ENCODE measurements around the gene NLK. TPM values are rescaled to one million over a fixed set of nuclear protein-coding genes. Genes with fewer than 3 reads are reported as not detected.
"Not testable (repeated sequence)": the region's sequence is repeated elsewhere in the genome, so short reads cannot be mapped to it uniquely, and the experiment has no call there.

NLK gene
- total and polyA plus RNA-seq, 2 donors, result 18.8 to 23.5 TPM

- DNase-seq (ENCODE audit: low read depth in 6 of 9, low spot score in 9 of 9), result no peak
- Histone ChIP-seq H3K36me3 (ENCODE audit: control insufficient read depth in 2 of 2, insufficient read depth in 2 of 2, low read length in 1 of 2) (no peaks in the 10 kb centered on the region), H3K27ac (ENCODE audit: low read depth in 1 of 2, low read length in 1 of 2) (no peak overlapping the region), H3K4me3 (ENCODE audit: low read length in 2 of 2) (no peak overlapping the region), H3K4me1 (ENCODE audit: control insufficient read depth in 2 of 2, insufficient read depth in 2 of 2, low read length in 2 of 2) (no peaks in the 10 kb centered on the region), H3K9me3 (ENCODE audit: control insufficient read depth in 2 of 2, insufficient read depth in 1 of 2, low read length in 1 of 2) (no peaks in the 10 kb centered on the region), H3K27me3 (ENCODE audit: control insufficient read depth in 2 of 2, insufficient read depth in 1 of 2, low read length in 1 of 2) (no peaks in the 10 kb centered on the region)
- WGBS, result 96% methylated on average over 1 of the region's 1 CpG
Measured at GRCh38 chr17:28092088-28092487, 49.6 kb downstream of the NLK start.

DNA sequence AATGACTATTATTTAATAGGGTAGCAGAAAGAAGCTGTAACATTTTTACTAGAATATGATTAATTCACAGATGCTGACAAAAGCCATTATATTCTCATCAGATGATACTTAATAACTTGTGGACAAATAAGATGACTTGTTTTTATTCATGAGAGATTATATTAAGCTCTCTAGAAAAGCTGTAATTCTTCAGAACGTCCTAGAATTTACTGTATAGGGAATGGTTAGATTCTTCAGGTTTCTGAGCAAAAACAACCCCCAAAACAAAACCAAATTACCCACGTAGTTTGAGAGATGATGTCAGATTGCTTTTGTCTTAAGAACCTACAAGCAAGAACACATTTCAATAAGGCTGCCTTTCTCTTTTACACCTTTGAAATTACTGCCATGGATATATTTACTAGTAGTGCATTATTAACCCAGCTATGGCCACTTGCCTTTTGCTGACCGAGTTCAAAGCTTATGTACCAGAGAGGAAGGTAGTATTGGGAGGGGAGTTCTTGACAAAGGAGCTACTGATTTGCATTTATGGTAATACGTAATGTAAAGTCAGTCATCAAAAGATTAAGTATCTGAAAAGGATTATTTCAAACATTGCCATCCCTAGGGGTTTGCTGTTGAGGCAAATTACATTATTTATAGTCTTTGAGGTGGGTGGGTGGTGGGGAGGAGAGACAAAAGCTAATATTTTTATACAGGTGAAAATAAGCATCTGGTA lies 51.7 kb downstream of the NLK start:
- Histone ChIP-seq H3K4me3 (ENCODE audit: low read length in 2 of 2) (no peak overlapping the region), H3K27me3 (ENCODE audit: control insufficient read depth in 2 of 2, insufficient read depth in 1 of 2, low read length in 1 of 2) (no peaks in the 10 kb centered on the region), H3K27ac (ENCODE audit: low read depth in 1 of 2, low read length in 1 of 2) (no peak overlapping the region), H3K36me3 (ENCODE audit: control insufficient read depth in 2 of 2, insufficient read depth in 2 of 2, low read length in 1 of 2) (no peaks in the 10 kb centered on the region), H3K4me1 (ENCODE audit: control insufficient read depth in 2 of 2, insufficient read depth in 2 of 2, low read length in 2 of 2) (no peaks in the 10 kb centered on the region), H3K9me3 (ENCODE audit: control insufficient read depth in 2 of 2, insufficient read depth in 1 of 2, low read length in 1 of 2) (no peaks in the 10 kb centered on the region)
- 96% methylated on average over 4 of the region's 4 CpGs for WGBS
- DNase-seq (ENCODE audit: low read depth in 6 of 9, low spot score in 9 of 9), result no peak

GRCh38 chr17:28096756-28097155 lies 54.3 kb downstream of the NLK start:
- Histone ChIP-seq H3K4me1 (ENCODE audit: control insufficient read depth in 2 of 2, insufficient read depth in 2 of 2, low read length in 2 of 2) (no peaks in the 10 kb centered on the region), H3K27me3 (ENCODE audit: control insufficient read depth in 2 of 2, insufficient read depth in 1 of 2, low read length in 1 of 2) (no peaks in the 10 kb centered on the region), H3K9me3 (ENCODE audit: control insufficient read depth in 2 of 2, insufficient read depth in 1 of 2, low read length in 1 of 2) (no peaks in the 10 kb centered on the region), H3K27ac (ENCODE audit: low read depth in 1 of 2, low read length in 1 of 2) (no peak overlapping the region), H3K36me3 (ENCODE audit: control insufficient read depth in 2 of 2, insufficient read depth in 2 of 2, low read length in 1 of 2) (no peaks in the 10 kb centered on the region), H3K4me3 (ENCODE audit: low read length in 2 of 2) (no peak overlapping the region)
- WGBS, result 97% methylated on average over 1 of the region's 1 CpG
- no peak for DNase-seq (ENCODE audit: low read depth in 6 of 9, low spot score in 9 of 9)

GRCh38 chr17:28097254-28097653 lies 54.8 kb downstream of the NLK start:
- Histone ChIP-seq H3K4me3 (ENCODE audit: low read length in 2 of 2) (no peak overlapping the region), H3K36me3 (ENCODE audit: control insufficient read depth in 2 of 2, insufficient read depth in 2 of 2, low read length in 1 of 2) (no peaks in the 10 kb centered on the region), H3K9me3 (ENCODE audit: control insufficient read depth in 2 of 2, insufficient read depth in 1 of 2, low read length in 1 of 2) (no peaks in the 10 kb centered on the region), H3K4me1 (ENCODE audit: control insufficient read depth in 2 of 2, insufficient read depth in 2 of 2, low read length in 2 of 2) (no peaks in the 10 kb centered on the region), H3K27me3 (ENCODE audit: control insufficient read depth in 2 of 2, insufficient read depth in 1 of 2, low read length in 1 of 2) (no peaks in the 10 kb centered on the region), H3K27ac (ENCODE audit: low read depth in 1 of 2, low read length in 1 of 2) (no peak overlapping the region)
- DNase-seq (ENCODE audit: low read depth in 6 of 9, low spot score in 9 of 9), result no peak
- WGBS, result 88% methylated on average over 1 of the region's 1 CpG

DNA sequence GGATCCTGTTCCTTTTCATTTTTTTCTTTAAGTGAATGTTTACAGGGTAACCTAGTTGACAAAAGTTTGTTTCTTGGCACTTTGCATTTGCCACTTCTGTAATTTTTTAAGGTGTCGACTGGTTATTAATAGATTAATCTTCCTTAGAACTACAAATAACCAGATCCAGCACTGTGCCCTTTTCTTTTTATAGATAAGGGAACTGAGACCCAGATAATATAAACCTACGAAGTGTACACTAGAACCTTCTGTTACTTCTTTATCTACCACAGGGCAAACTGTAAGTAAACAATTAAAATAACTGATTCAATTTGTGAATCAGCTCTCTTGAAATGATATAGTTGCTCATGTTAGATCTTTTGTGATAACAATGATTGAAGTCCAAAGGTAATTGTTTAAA lies 55.4 kb downstream of the NLK start:
- no peaks in the 10 kb centered on the region for H3K4me1 ChIP-seq (ENCODE audit: control insufficient read depth in 2 of 2, insufficient read depth in 2 of 2, low read length in 2 of 2)
- no peaks in the 10 kb centered on the region for H3K36me3 ChIP-seq (ENCODE audit: control insufficient read depth in 2 of 2, insufficient read depth in 2 of 2, low read length in 1 of 2)
- no peak for DNase-seq (ENCODE audit: low read depth in 6 of 9, low spot score in 9 of 9)
- no peak overlapping the region for H3K4me3 ChIP-seq (ENCODE audit: low read length in 2 of 2)
- no peak overlapping the region for H3K27ac ChIP-seq (ENCODE audit: low read depth in 1 of 2, low read length in 1 of 2)
- WGBS, result 90% methylated on average over 2 of the region's 2 CpGs
- H3K9me3 ChIP-seq (ENCODE audit: control insufficient read depth in 2 of 2, insufficient read depth in 1 of 2, low read length in 1 of 2), result no peaks in the 10 kb centered on the region
- no peaks in the 10 kb centered on the region for H3K27me3 ChIP-seq (ENCODE audit: control insufficient read depth in 2 of 2, insufficient read depth in 1 of 2, low read length in 1 of 2)

DNA sequence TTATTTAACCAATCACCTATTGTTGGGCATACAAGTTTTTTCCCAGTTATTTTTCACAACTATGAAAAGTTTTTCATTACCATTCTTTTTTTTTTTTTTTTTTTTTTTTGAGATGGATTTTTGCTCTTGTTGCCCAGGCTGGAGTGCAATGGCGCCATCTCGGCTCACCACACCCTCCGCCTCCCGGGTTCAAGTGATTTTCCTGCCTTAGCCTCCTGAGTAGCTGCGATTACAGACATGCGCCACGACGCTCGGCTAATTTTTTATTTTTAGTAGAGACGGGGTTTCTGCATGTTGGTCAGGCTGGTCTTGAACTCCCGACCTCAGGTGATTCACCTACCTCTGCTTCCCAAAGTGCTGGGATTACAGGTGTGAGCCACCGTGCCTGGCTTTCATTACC lies 56.1 kb downstream of the NLK start:
- not testable (repeated sequence) for H3K4me3 ChIP-seq (ENCODE audit: low read length in 2 of 2); DNase-seq (ENCODE audit: low read depth in 6 of 9, low spot score in 9 of 9); H3K4me1 ChIP-seq (ENCODE audit: control insufficient read depth in 2 of 2, insufficient read depth in 2 of 2, low read length in 2 of 2); H3K27ac ChIP-seq (ENCODE audit: low read depth in 1 of 2, low read length in 1 of 2); H3K27me3 ChIP-seq (ENCODE audit: control insufficient read depth in 2 of 2, insufficient read depth in 1 of 2, low read length in 1 of 2); H3K9me3 ChIP-seq (ENCODE audit: control insufficient read depth in 2 of 2, insufficient read depth in 1 of 2, low read length in 1 of 2); H3K36me3 ChIP-seq (ENCODE audit: control insufficient read depth in 2 of 2, insufficient read depth in 2 of 2, low read length in 1 of 2)
- 98% methylated on average over 12 of the region's 12 CpGs for WGBS

GRCh38 chr17:28100251-28100650 lies 57.8 kb downstream of the NLK start:
- Histone ChIP-seq H3K9me3 (ENCODE audit: control insufficient read depth in 2 of 2, insufficient read depth in 1 of 2, low read length in 1 of 2) (no peaks in the 10 kb centered on the region), H3K4me1 (ENCODE audit: control insufficient read depth in 2 of 2, insufficient read depth in 2 of 2, low read length in 2 of 2) (no peaks in the 10 kb centered on the region), H3K4me3 (ENCODE audit: low read length in 2 of 2) (no peak overlapping the region), H3K27ac (ENCODE audit: low read depth in 1 of 2, low read length in 1 of 2) (no peak overlapping the region), H3K36me3 (ENCODE audit: control insufficient read depth in 2 of 2, insufficient read depth in 2 of 2, low read length in 1 of 2) (no peaks in the 10 kb centered on the region), H3K27me3 (ENCODE audit: control insufficient read depth in 2 of 2, insufficient read depth in 1 of 2, low read length in 1 of 2) (no peaks in the 10 kb centered on the region)
- DNase-seq (ENCODE audit: low read depth in 6 of 9, low spot score in 9 of 9), result no peak
- WGBS, result 96% methylated on average over 1 of the region's 1 CpG

DNA sequence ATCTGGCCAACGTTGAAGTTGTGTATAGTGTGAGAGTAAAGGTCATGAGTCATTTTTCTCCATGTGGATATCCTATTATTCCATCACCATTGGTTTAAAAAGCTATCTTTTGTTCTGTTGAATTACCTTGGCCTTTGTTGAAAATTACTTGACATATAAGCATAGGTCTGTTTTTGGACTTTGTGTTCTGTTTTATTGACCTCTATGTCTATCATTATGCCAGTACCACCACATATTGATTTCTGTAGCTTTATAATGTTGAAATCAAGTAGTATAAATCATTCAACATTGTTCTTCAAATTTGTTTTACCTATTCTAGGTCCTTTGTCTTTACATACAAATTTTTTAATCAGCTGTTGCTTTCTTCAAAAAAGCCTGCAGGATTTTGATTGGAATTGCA lies 58.5 kb downstream of the NLK start:
- no peaks in the 10 kb centered on the region for H3K9me3 ChIP-seq (ENCODE audit: control insufficient read depth in 2 of 2, insufficient read depth in 1 of 2, low read length in 1 of 2)
- H3K4me3 ChIP-seq (ENCODE audit: low read length in 2 of 2), result no peak overlapping the region
- no peaks in the 10 kb centered on the region for H3K4me1 ChIP-seq (ENCODE audit: control insufficient read depth in 2 of 2, insufficient read depth in 2 of 2, low read length in 2 of 2)
- 95% methylated on average over 1 of the region's 1 CpG for WGBS
- no peaks in the 10 kb centered on the region for H3K36me3 ChIP-seq (ENCODE audit: control insufficient read depth in 2 of 2, insufficient read depth in 2 of 2, low read length in 1 of 2)
- H3K27ac ChIP-seq (ENCODE audit: low read depth in 1 of 2, low read length in 1 of 2), result no peak overlapping the region
- no peaks in the 10 kb centered on the region for H3K27me3 ChIP-seq (ENCODE audit: control insufficient read depth in 2 of 2, insufficient read depth in 1 of 2, low read length in 1 of 2)
- DNase-seq (ENCODE audit: low read depth in 6 of 9, low spot score in 9 of 9), result no peak

DNA sequence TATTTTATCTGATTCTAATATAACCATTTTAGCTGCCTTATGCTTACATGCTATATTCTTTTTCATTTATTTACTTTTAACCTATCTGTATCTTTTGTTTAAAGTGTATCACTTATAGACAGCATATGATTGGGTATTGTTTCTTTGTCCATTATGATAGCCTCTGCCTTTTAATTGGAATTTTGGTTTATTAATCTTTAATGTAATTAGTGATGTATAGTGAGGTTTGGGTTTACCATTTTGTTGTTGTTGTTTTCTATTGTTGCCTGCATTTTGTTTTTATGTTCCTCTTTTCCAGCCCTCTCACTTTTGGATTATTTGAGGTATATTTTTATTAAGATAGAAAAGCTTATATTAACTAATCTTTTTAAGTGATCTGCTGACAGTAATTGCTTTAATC lies 59.4 kb downstream of the NLK start:
- no peaks in the 10 kb centered on the region for H3K27me3 ChIP-seq (ENCODE audit: control insufficient read depth in 2 of 2, insufficient read depth in 1 of 2, low read length in 1 of 2)
- H3K27ac ChIP-seq (ENCODE audit: low read depth in 1 of 2, low read length in 1 of 2), result no peak overlapping the region
- H3K9me3 ChIP-seq (ENCODE audit: control insufficient read depth in 2 of 2, insufficient read depth in 1 of 2, low read length in 1 of 2), result no peaks in the 10 kb centered on the region
- no peaks in the 10 kb centered on the region for H3K36me3 ChIP-seq (ENCODE audit: control insufficient read depth in 2 of 2, insufficient read depth in 2 of 2, low read length in 1 of 2)
- no peak overlapping the region for H3K4me3 ChIP-seq (ENCODE audit: low read length in 2 of 2)
- H3K4me1 ChIP-seq (ENCODE audit: control insufficient read depth in 2 of 2, insufficient read depth in 2 of 2, low read length in 2 of 2), result no peaks in the 10 kb centered on the region
- DNase-seq (ENCODE audit: low read depth in 6 of 9, low spot score in 9 of 9), result no peak

- 94% methylated on average over 1 of the region's 1 CpG for WGBS
- Histone ChIP-seq H3K9me3 (ENCODE audit: control insufficient read depth in 2 of 2, insufficient read depth in 1 of 2, low read length in 1 of 2) (no peaks in the 10 kb centered on the region), H3K36me3 (ENCODE audit: control insufficient read depth in 2 of 2, insufficient read depth in 2 of 2, low read length in 1 of 2) (no peaks in the 10 kb centered on the region), H3K27ac (ENCODE audit: low read depth in 1 of 2, low read length in 1 of 2) (no peak overlapping the region), H3K4me1 (ENCODE audit: control insufficient read depth in 2 of 2, insufficient read depth in 2 of 2, low read length in 2 of 2) (no peaks in the 10 kb centered on the region), H3K27me3 (ENCODE audit: control insufficient read depth in 2 of 2, insufficient read depth in 1 of 2, low read length in 1 of 2) (no peaks in the 10 kb centered on the region), H3K4me3 (ENCODE audit: low read length in 2 of 2) (no peak overlapping the region)
- no peak for DNase-seq (ENCODE audit: low read depth in 6 of 9, low spot score in 9 of 9)
Measured at GRCh38 chr17:28105501-28105900, 63.0 kb downstream of the NLK start.

All from thymus (tissue), 11 donors.